Stomach (tissue), 9 donors: ENCODE results near the gene ITGA5. TPM values are rescaled to one million over a fixed set of nuclear protein-coding genes. Genes with fewer than 3 reads are reported as not detected.
"Not testable (repeated sequence)": the region's sequence is repeated elsewhere in the genome, so short reads cannot be mapped to it uniquely, and the experiment has no call there.

Source experiments
- DNase-seq, 2 donors: peaks; one replicate each; pipeline versions ENCODE4 v3.0.0 to v3.0.0-alpha.2; 2013 to 2019
- H3K27ac ChIP-seq, 5 donors: fragments of 200-600 bp in 4 of 5; sonication (generic) in 4 of 5; one replicate each; pipeline ENCODE4 v1.5.1; 2013 to 2019; ENCODE audit warnings: mild to moderate bottlenecking in 1 of 5, moderate library complexity in 1 of 5
- H3K27me3 ChIP-seq, 3 donors: fragments of 200-600 bp; sonication (generic); one replicate each; pipeline ENCODE4 v1.5.1; 2017 to 2019; ENCODE audit warnings: mixed run types in 1 of 3
- H3K36me3 ChIP-seq, 4 donors: fragments of 200-600 bp; sonication (generic); 1 replicate in 3 of 4; 2 replicates in 1 of 4; pipeline ENCODE4 v1.5.1; 2016 to 2019
- H3K4me1 ChIP-seq, 4 donors: fragments of 200-600 bp; sonication (generic); one replicate each; pipeline ENCODE4 v1.5.1; 2016 to 2019
- H3K4me3 ChIP-seq, 4 donors: fragments of 200-600 bp; sonication (generic) in 3 of 4; one replicate each; pipeline ENCODE4 v1.5.1; 2016 to 2019; ENCODE audit warnings: mild to moderate bottlenecking in 1 of 4
- H3K9me3 ChIP-seq, 4 donors: fragments of 200-600 bp; sonication (generic); one replicate each; pipeline ENCODE4 v1.5.1; 2016 to 2019
- CTCF ChIP-seq, 7 experiments: fragments of 450-650 bp in 4 of 7; fragments of 200-600 bp in 3 of 7; sonication (generic) in 3 of 7; IDR thresholded peaks; one replicate each; pipeline ENCODE4 v1.5.1; 2016 to 2019; ENCODE audit warnings: antibody characterized with exemption in 7 of 7, control low read depth in 2 of 7, mild to moderate bottlenecking in 1 of 7
- EP300 ChIP-seq: sonication (generic); formaldehyde crosslinking; IDR thresholded peaks from one replicate; pipeline ENCODE4 v1.6.1; 2017; ENCODE audit warnings: antibody characterized with exemption
- POLR2A ChIP-seq, 4 donors: fragments of 450-650 bp; IDR thresholded peaks; one replicate each; pipeline ENCODE4 v1.6.1; 2016; ENCODE audit warnings: antibody characterized with exemption in 4 of 4, control low read depth in 2 of 4, mild to moderate bottlenecking in 1 of 4, moderate library complexity in 1 of 4
- POLR2AphosphoS5 ChIP-seq, 3 donors: sonication (generic); formaldehyde crosslinking; IDR thresholded peaks; one replicate each; pipeline ENCODE4 v1.6.1; 2016; ENCODE audit warnings: antibody characterized with exemption in 3 of 3
- WGBS, 5 donors: extraction: QIAGEN DNeasy Blood & Tissue Kit in 3 of 5; methylation state at CpG; one replicate each; pipeline versions ENCODE4 v1.1.5 to v1.1.7; 2013 to 2018; 5-methylcytosine and 5-hydroxymethylcytosine counted together
- intact Hi-C: fragments of 100-400 bp; cut with DNase I; formaldehyde crosslinking; loops from one replicate; pipeline ENCODE4 v1.15.1; 2023; ENCODE audit warnings: low total_unique reads
- polyA plus RNA-seq, 3 donors: library from polyadenylated mRNA; stranded (reverse); fragments of 200-250 nt; gene quantifications; one replicate each; pipeline ENCODE4 v1.2.3, GENCODE V29; 2013
- total RNA-seq, 5 donors: library from RNA; depleted of rRNA; stranded (reverse); fragments of >200 nt; gene quantifications; one replicate each; pipeline versions ENCODE4 v1.1.0 to v1.2.3, GENCODE V29; 2014 to 2016
- donor health status: healthy with polysubstance abuse.
- donor health status: Bipolar disorder and iron deficiency.
- donor health status: healthy.

ITGA5 gene
- total and polyA plus RNA-seq, 8 donors, result 29.3 to 182 (median 85.0) TPM

DNA sequence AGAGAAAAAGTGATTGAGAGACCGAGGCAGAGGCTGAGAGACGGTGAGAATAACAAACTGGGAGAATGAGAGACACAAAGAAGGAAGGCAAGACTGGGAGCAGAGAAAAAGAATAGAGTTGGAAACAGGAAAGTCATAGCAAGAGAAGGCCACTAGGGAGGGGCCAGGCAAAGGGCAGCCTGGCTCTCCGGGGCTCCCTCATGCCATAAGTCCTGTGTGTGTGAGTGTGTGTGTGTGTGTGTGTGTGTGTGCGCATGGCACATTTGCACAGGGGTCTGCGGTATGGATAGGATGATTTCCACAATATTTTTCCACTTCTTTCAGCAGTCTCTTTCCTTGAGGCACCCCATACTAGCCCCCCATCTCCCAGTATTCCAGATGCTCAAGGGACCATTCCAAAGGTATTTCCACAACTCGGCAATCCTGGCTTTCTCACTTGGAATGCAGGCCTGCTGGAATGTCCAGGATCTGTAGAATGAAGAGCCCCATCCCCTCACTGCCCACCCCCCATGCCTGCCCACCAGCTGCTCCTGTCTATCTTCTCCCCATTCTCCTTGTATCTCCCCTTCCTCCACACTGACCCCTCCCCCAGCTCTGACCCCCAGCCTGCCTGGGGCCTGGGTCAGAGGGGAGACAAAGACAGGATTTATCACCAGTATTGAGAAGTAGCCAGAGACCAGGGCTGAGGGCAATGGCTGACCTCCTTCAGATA is 63.8 kb downstream of the ITGA5 start:
- H3K36me3 ChIP-seq, result peaks cover 11 to 25% (median 18%) of the 10 kb centered on the region in 4 donors
- H3K27me3 ChIP-seq, result no peaks in the 10 kb centered on the region
- H3K4me3 ChIP-seq, result no peak overlapping the region
- TF ChIP-seq POLR2AphosphoS5 (IDR thresholded peaks at IDR 0.05), result no peak
- no peak for TF ChIP-seq CTCF (IDR thresholded peaks at IDR 0.05)
- TF ChIP-seq EP300, result no peak
- no peak for TF ChIP-seq POLR2A (IDR thresholded peaks at IDR 0.05)
- intact Hi-C loops, result no loop called here
- H3K9me3 ChIP-seq, result no peaks in the 10 kb centered on the region
- DNase-seq, result no peak
- 73 to 77% (median 74%) methylated on average over 6 of the region's 6 CpGs for WGBS, 5 donors
- H3K4me1 ChIP-seq, result peaks cover 36 to 80% (median 56%) of the 10 kb centered on the region in 4 donors
- H3K27ac ChIP-seq, result peak overlapping the region in 3 of 5 donors; percentile 10 to 92 (median 35)

DNA sequence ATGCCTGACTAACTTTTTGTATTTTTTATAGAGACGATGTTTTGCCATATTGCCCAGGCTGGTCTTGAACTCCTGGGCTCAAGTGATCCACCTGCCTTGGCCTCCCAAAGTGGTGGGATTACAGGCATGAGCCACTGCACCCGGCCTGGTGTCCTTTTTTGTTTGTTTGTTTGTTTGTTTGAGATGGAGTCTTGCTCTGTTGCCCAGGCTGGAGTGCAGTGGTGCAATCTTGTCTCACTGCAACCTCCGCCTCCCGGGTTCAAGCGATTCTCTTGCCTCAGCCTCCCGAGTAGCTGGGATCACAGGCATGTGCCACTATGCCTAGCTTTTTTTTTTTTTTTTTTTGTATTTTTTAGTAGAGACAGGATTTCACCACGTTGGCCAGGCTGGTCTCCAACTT is 64.8 kb downstream of the ITGA5 start:
- 74 to 79% (median 77%) methylated on average over 7 of the region's 7 CpGs for WGBS, 5 donors
- Histone ChIP-seq H3K4me1 (peaks cover 29 to 70% (median 50%) of the 10 kb centered on the region in 4 donors), H3K36me3 (peaks cover 20 to 35% (median 28%) of the 10 kb centered on the region in 4 donors), H3K27ac (peak overlapping the region in 1 of 5 donors; percentile 84)
- H3K9me3 ChIP-seq, DNase-seq, intact Hi-C loops, H3K4me3 ChIP-seq, H3K27me3 ChIP-seq: not testable (repeated sequence)

GRCh38 chr12:54352891-54353874 is 65.9 kb downstream of the ITGA5 start:
- DNase-seq, result peak in 1 of 2 donors; percentile 76
- no peaks in the 10 kb centered on the region for H3K27me3 ChIP-seq
- 0 to 40% (median 14%) methylated on average over 1 of the region's 1 CpG for WGBS, 5 donors
- H3K9me3 ChIP-seq, result no peaks in the 10 kb centered on the region
- no peak overlapping the region for H3K4me3 ChIP-seq
- H3K4me1 ChIP-seq, result peaks cover 21 to 64% (median 47%) of the 10 kb centered on the region in 4 donors
- H3K27ac ChIP-seq, result peak overlapping the region; percentile 31 to 84 (median 66)
- no peak for TF ChIP-seq POLR2A (IDR thresholded peaks at IDR 0.05)
- intact Hi-C loops, result no loop called here
- H3K36me3 ChIP-seq, result peaks cover 30 to 46% (median 39%) of the 10 kb centered on the region in 4 donors

DNA sequence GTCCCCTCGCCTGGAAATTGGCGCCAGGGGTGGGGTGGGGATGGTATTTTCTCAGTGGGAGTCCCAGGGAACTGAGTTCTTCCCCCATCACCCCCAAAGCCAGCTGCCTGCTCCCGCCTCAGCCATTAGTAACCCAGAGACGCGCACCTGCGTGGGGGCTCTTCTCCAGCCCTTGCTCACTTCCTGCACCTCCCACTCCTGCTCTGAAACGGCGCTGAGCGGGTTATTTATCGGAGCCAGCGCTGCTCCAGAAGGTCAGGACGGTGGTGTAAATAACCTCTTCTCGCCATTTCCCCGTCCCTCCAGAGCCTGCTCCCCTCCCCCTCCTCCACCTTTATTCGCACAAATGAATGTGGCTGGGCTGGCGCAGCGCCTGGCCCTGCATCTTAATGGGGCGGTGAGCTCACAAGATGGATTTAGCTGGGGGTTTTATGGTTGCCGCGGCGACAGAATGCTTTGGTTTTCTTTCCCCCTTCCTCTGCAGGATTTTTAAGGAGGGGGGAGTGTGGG is 67.0 kb downstream of the ITGA5 start:
- WGBS, 5 donors, result 15 to 26% (median 20%) methylated on average over 13 to 21 of the region's 21 CpGs
- TF ChIP-seq POLR2A (IDR thresholded peaks at IDR 0.05) (no peak), POLR2AphosphoS5 (IDR thresholded peaks at IDR 0.05) (no peak), CTCF (IDR thresholded peaks at IDR 0.05) (no peak), EP300 (no peak)
- Histone ChIP-seq H3K27ac (peak overlapping the region; percentile 41 to 84 (median 66)), H3K4me3 (peak overlapping the region in 3 of 4 donors; percentile 11 to 27 (median 20)), H3K27me3 (no peaks in the 10 kb centered on the region), H3K9me3 (no peaks in the 10 kb centered on the region), H3K36me3 (peaks cover 41 to 57% (median 50%) of the 10 kb centered on the region in 4 donors), H3K4me1 (peaks cover 16 to 53% (median 40%) of the 10 kb centered on the region in 4 donors)
- peak; percentile 49 to 94 for DNase-seq
- intact Hi-C loops, result no loop called here

- Histone ChIP-seq H3K4me1 (peaks cover 16 to 46% (median 36%) of the 10 kb centered on the region in 4 donors), H3K9me3 (no peaks in the 10 kb centered on the region), H3K36me3 (peaks cover 47 to 64% (median 57%) of the 10 kb centered on the region in 4 donors), H3K4me3 (no peak overlapping the region), H3K27ac (peak overlapping the region in 2 of 5 donors; percentile 76 to 84), H3K27me3 (no peaks in the 10 kb centered on the region)
- intact Hi-C loops, result no loop called here
- TF ChIP-seq POLR2AphosphoS5 (IDR thresholded peaks at IDR 0.05) (no peak), CTCF (IDR thresholded peaks at IDR 0.05) (no peak), POLR2A (IDR thresholded peaks at IDR 0.05) (no peak)
- WGBS, 5 donors, result 52 to 69% (median 67%) methylated on average over 4 of the region's 4 CpGs
- DNase-seq, result no peak
Observed at GRCh38 chr12:54351341-54351740, 67.7 kb downstream of the ITGA5 start.
